HepG2 (cell line): ENCODE data around the gene SLCO2B1. TPM values are rescaled to one million over a fixed set of nuclear protein-coding genes. Genes with fewer than 3 reads are reported as not detected.
A peak's percentile ranks its signal among the peaks of the same experiment; 100 is the strongest.

Source experiments
- CREM ChIP-seq, 2 experiments: sonication (generic) in 1 of 2; formaldehyde crosslinking in 1 of 2; IDR thresholded peaks; 2 replicates each; pipeline versions ENCODE4 v1.4.0 to v1.6.1; 2016 to 2020; ENCODE audit warnings: antibody characterized with exemption in 1 of 2, mild to moderate bottlenecking in 1 of 2, missing genetic modification reagents in 1 of 2
- EHMT2 ChIP-seq: fragments of 200-600 bp; sonication (generic); IDR thresholded peaks from 2 replicates; pipeline ENCODE4 v1.7.0; 2017; ENCODE audit warnings: antibody characterized with exemption, low read depth, low read length, borderline replicate concordance
- HNRNPL ChIP-seq: fragments of 200-400 bp; formaldehyde crosslinking; IDR thresholded peaks from 2 replicates; pipeline ENCODE4 v1.6.1; 2017; ENCODE audit warnings: mild to moderate bottlenecking, low read depth, low read length
- ISL2 ChIP-seq: sonication (generic); formaldehyde crosslinking; IDR thresholded peaks from 2 replicates; pipeline ENCODE4 v1.5.0; 2020; ENCODE audit warnings: missing genetic modification reagents
- MIER2 ChIP-seq: IDR thresholded peaks from 2 replicates; pipeline ENCODE4 v1.6.1; 2016; ENCODE audit warnings: missing biosample characterization, missing genetic modification reagents
- MYC ChIP-seq: sonication (generic); formaldehyde crosslinking; IDR thresholded peaks from 2 replicates; pipeline ENCODE4 v1.9.0; 2021; ENCODE audit warnings: missing genetic modification reagents, borderline replicate concordance
- NR1H2 ChIP-seq: sonication (generic); formaldehyde crosslinking; IDR thresholded peaks from 2 replicates; pipeline ENCODE4 v1.8.1; 2022; ENCODE audit warnings: low read depth, missing genetic modification reagents, borderline replicate concordance
- PHF21A ChIP-seq: sonication (generic); formaldehyde crosslinking; IDR thresholded peaks from 2 replicates; pipeline ENCODE4 v1.5.0; 2020; ENCODE audit warnings: mild to moderate bottlenecking, missing genetic modification reagents
- POLR2G ChIP-seq: fragments of 200-400 bp; formaldehyde crosslinking; IDR thresholded peaks from 2 replicates; pipeline ENCODE4 v1.6.1; 2018; ENCODE audit warnings: mild to moderate bottlenecking, low read depth, low read length, moderate library complexity
- TEAD2 ChIP-seq: sonication (generic); formaldehyde crosslinking; IDR thresholded peaks from 2 replicates; pipeline ENCODE4 v1.9.0; 2021; ENCODE audit warnings: missing genetic modification reagents
- ZBTB20 ChIP-seq: sonication (generic); formaldehyde crosslinking; IDR thresholded peaks from 2 replicates; pipeline ENCODE4 v1.8.1; 2023; ENCODE audit warnings: missing genetic modification reagents, low read depth, mild to moderate bottlenecking, borderline replicate concordance
- ZBTB7B ChIP-seq: sonication (generic); formaldehyde crosslinking; IDR thresholded peaks from 2 replicates; pipeline ENCODE4 v1.4.0; 2020; ENCODE audit warnings: missing genetic modification reagents
- ZNF264 ChIP-seq: sonication (generic); formaldehyde crosslinking; IDR thresholded peaks from 2 replicates; pipeline ENCODE4 v1.4.0; 2020; ENCODE audit warnings: missing genetic modification reagents
- ZNF546 ChIP-seq: sonication (generic); formaldehyde crosslinking; conservative IDR thresholded peaks from 2 replicates; pipeline ENCODE4 v1.8.1; 2023; ENCODE audit warnings: mild to moderate bottlenecking, missing genetic modification reagents
- ZNF563 ChIP-seq: sonication (generic); formaldehyde crosslinking; IDR thresholded peaks from 2 replicates; pipeline ENCODE4 v1.8.0; 2022; ENCODE audit warnings: mild to moderate bottlenecking, moderate library complexity, missing genetic modification reagents
- ZNF775 ChIP-seq: sonication (generic); formaldehyde crosslinking; IDR thresholded peaks from 2 replicates; pipeline ENCODE4 v1.4.0; 2020; ENCODE audit warnings: missing genetic modification reagents, mild to moderate bottlenecking, moderate library complexity, borderline replicate concordance
- ZSCAN31 ChIP-seq: sonication (generic); formaldehyde crosslinking; IDR thresholded peaks from 2 replicates; pipeline ENCODE4 v1.5.0; 2020; ENCODE audit warnings: low read depth, mild to moderate bottlenecking, missing genetic modification reagents
- polyA plus RNA-seq, 8 experiments: library from polyadenylated mRNA; depleted of rRNA in 3 of 8; stranded (reverse) in 7 of 8; unstranded in 1 of 8; fragments of >200 nt; fragmentation: Illumina TruSeq in 4 of 8; extraction: Trizol in 4 of 8; gene quantifications; 2 replicates each; pipeline versions ENCODE4 v1.2.1 to v1.2.3, GENCODE V29; 2011 to 2016; ENCODE audit warnings: low read depth in 4 of 8, missing spikeins in 1 of 8, mixed read lengths in 1 of 8; ENCODE audit not compliant: insufficient read depth in 1 of 8
- total RNA-seq, 5 experiments: library from RNA; depleted of rRNA; stranded (reverse); fragments of >200 nt; fragmentation: Illumina TruSeq; extraction: Trizol; gene quantifications; 2 replicates each; pipeline ENCODE4 v1.2.3, GENCODE V29; 2016; ENCODE audit warnings: low read depth in 1 of 5
- TF ChIP-seq, protein P1 (sequence below): sonication (generic); formaldehyde crosslinking; IDR thresholded peaks from 2 replicates; pipeline ENCODE4 v1.4.0; 2020; ENCODE audit warnings: missing genetic modification reagents, mild to moderate bottlenecking, borderline replicate concordance
- TF ChIP-seq, protein P2 (sequence below): sonication (generic); formaldehyde crosslinking; IDR thresholded peaks from 2 replicates; pipeline ENCODE4 v1.5.0; 2020; ENCODE audit warnings: missing genetic modification reagents
- TF ChIP-seq, protein P3 (sequence below): sonication (generic); formaldehyde crosslinking; IDR thresholded peaks from 2 replicates; pipeline ENCODE4 v1.8.0; 2022; ENCODE audit warnings: mild to moderate bottlenecking, missing genetic modification reagents, borderline replicate concordance
- TF ChIP-seq, protein P4 (sequence below): sonication (generic); formaldehyde crosslinking; IDR thresholded peaks from 2 replicates; pipeline ENCODE4 v1.5.0; 2020; ENCODE audit warnings: missing genetic modification reagents
- TF ChIP-seq, protein P5 (sequence below): sonication (generic); formaldehyde crosslinking; IDR thresholded peaks from 2 replicates; pipeline ENCODE4 v1.5.1; 2020; ENCODE audit warnings: missing genetic modification reagents, mild to moderate bottlenecking, borderline replicate concordance
- TF ChIP-seq, protein P6 (sequence below): sonication (generic); formaldehyde crosslinking; IDR thresholded peaks from 2 replicates; pipeline ENCODE4 v1.4.0; 2020; ENCODE audit warnings: missing genetic modification reagents

The SLCO2B1 gene
- total and polyA plus RNA-seq, 2 of the 13 experiments (the other 11 are each of a cell fraction or from before 2014, with no cell fraction given) = 15.3 to 19.8 TPM

DNA sequence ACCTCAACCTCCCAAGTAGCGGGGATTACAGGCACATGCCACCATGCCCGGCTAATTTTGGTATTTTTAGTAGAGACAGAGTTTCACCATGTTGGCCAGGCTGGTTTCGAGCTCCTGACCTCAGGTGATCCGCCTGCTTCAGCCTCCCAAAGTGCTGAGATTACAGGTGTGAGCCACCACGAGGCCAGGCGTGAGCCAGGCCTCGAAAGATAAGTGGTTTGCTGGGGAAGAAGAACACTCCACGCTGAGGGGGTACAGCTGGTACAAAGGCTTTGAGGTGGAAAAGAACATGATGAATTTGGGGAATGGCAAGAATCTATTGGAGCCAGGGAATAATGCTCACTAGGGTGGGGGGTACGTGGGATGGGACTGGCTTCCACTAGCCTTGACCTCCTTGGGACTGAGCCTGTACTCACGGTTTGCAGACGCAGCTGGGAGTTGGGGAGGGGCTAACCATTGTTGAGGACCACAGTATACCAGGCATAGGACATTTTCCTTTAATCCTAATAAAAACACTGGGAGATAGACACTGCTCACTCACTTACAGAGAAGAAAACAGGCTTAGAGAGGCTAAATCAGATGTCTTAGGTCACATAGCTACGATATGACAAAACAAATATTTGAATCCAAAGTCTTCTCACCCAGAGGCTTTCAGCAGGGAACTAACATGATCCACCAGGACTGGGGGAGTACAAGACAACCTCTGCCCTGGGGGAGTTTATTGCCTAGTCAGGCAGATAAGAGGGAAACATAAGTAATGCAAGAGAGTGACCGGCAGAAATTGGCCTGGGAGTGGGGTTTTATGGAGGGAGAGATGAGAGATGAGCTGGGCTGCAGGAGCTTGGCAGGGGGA lies 4.9 kb downstream of the SLCO2B1 start (continued):
- TF ChIP-seq, protein P1, sequence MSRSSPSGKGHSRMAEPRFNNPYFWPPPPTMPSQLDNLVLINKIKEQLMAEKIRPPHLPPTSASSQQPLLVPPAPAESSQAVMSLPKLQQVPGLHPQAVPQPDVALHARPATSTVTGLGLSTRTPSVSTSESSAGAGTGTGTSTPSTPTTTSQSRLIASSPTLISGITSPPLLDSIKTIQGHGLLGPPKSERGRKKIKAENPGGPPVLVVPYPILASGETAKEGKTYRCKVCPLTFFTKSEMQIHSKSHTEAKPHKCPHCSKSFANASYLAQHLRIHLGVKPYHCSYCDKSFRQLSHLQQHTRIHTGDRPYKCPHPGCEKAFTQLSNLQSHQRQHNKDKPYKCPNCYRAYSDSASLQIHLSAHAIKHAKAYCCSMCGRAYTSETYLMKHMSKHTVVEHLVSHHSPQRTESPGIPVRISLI = peak; percentile 13; the same call in 1 of the 2 replicates
- no peak for TF ChIP-seq HNRNPL
- TF ChIP-seq TEAD2 = no peak
- 0 out of 2 replicates have a peak, but pooled peaks have one; percentile 11 for TF ChIP-seq ZNF563 (CRISPR knock-in tag)
- TF ChIP-seq PHF21A (CRISPR knock-in tag) = peak; percentile 95
- 0 out of 2 replicates have a peak, but pooled peaks have one; percentile 30 for TF ChIP-seq ZBTB20
- peak; percentile 82 for TF ChIP-seq ISL2
- TF ChIP-seq, protein P2, sequence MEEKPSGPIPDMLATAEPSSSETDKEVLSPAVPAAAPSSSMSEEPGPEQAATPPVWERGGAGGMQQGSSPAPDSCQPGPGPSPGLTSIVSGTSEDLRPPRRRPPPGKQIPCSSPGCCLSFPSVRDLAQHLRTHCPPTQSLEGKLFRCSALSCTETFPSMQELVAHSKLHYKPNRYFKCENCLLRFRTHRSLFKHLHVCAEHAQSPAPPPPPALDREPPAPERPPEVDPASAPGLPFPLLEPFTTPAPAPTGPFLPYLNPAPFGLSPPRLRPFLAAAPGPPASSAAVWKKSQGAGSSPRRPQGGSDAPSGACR = no peak
- peak; percentile 83 for TF ChIP-seq CREM (IDR thresholded peaks at IDR 0.05)
- TF ChIP-seq CREM (CRISPR knock-in tag; IDR thresholded peaks at IDR 0.05) = no peak
- peak; percentile 98 for TF ChIP-seq ZBTB7B (CRISPR knock-in tag)
- TF ChIP-seq EHMT2 = no peak
- TF ChIP-seq, protein P3, sequence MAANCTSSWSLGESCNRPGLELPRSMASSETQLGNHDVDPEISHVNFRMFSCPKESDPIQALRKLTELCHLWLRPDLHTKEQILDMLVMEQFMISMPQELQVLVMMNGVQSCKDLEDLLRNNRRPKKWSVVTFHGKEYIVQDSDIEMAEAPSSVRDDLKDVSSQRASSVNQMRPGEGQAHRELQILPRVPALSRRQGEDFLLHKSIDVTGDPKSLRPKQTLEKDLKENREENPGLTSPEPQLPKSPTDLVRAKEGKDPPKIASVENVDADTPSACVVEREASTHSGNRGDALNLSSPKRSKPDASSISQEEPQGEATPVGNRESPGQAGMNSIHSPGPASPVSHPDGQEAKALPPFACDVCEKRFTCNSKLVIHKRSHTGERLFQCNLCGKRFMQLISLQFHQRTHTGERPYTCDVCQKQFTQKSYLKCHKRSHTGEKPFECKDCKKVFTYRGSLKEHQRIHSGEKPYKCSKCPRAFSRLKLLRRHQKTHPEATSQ (CRISPR knock-in tag) = peak; percentile 45; the same call in 1 of the 2 replicates
- TF ChIP-seq, protein P4, sequence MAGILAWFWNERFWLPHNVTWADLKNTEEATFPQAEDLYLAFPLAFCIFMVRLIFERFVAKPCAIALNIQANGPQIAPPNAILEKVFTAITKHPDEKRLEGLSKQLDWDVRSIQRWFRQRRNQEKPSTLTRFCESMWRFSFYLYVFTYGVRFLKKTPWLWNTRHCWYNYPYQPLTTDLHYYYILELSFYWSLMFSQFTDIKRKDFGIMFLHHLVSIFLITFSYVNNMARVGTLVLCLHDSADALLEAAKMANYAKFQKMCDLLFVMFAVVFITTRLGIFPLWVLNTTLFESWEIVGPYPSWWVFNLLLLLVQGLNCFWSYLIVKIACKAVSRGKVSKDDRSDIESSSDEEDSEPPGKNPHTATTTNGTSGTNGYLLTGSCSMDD (CRISPR knock-in tag) = no peak
- TF ChIP-seq, protein P5, sequence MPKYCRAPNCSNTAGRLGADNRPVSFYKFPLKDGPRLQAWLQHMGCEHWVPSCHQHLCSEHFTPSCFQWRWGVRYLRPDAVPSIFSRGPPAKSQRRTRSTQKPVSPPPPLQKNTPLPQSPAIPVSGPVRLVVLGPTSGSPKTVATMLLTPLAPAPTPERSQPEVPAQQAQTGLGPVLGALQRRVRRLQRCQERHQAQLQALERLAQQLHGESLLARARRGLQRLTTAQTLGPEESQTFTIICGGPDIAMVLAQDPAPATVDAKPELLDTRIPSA (CRISPR knock-in tag) = no peak
- 0 out of 2 replicates have a peak, but pooled peaks have one; percentile 23 for TF ChIP-seq MYC (CRISPR knock-in tag)
- TF ChIP-seq ZNF264 (CRISPR knock-in tag) = peak; percentile 72; the same call in 1 of the 2 replicates
- TF ChIP-seq ZSCAN31 (CRISPR knock-in tag) = peak; percentile 77; the same call in 1 of the 2 replicates
- TF ChIP-seq ZNF546 = 0 out of 2 replicates have a peak, but pooled peaks have one; percentile 31
- no peak for TF ChIP-seq ZNF775
- TF ChIP-seq, protein P6, sequence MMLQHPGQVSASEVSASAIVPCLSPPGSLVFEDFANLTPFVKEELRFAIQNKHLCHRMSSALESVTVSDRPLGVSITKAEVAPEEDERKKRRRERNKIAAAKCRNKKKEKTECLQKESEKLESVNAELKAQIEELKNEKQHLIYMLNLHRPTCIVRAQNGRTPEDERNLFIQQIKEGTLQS = peak; percentile 54; the same call in 1 of the 2 replicates
- TF ChIP-seq MIER2 (CRISPR knock-in tag) = peak; percentile 67
- no peak for TF ChIP-seq NR1H2 (CRISPR knock-in tag)
- TF ChIP-seq POLR2G = peak; percentile 58; the same call in 1 of the 2 replicates
